ENCODE results near the gene CDKN2AIP. TPM values are rescaled to one million over a fixed set of nuclear protein-coding genes. Genes with fewer than 3 reads are reported as not detected.

CDKN2AIP gene
- 15.9 TPM for total RNA-seq (ENCODE audit: unreplicated experiment)
- long read RNA-seq, transcript CDKN2AIP-203 (3 exons, 2,721 nt), result major isoform, 8 of 15 reads
- long read RNA-seq, transcript CDKN2AIP-201 (3 exons, 2,646 nt), result minor isoform, 6 of 15 reads
- long read RNA-seq, partial matches to known transcripts, result 0 of 15 reads
- long read RNA-seq, other reads (novel, unspliced or antisense), result 0 of 15 reads

GRCh38 chr4:183444214-183445096, at the start of gene CDKN2AIP:
Gene CDKN2AIP (plus strand): TSS chr4:183444636. CDS start chr4:183444798, 162 bp downstream.
- Mint-ChIP-seq H3K27ac (ENCODE audit: unreplicated experiment) (peak within 1 kb of the TSS; percentile 99), H3K27me3 (ENCODE audit: unreplicated experiment) (peaks cover 7% of the 10 kb centered on the region), H3K36me3 (ENCODE audit: unreplicated experiment) (no peaks in the 10 kb centered on the region), H3K4me3 (ENCODE audit: unreplicated experiment) (peak within 1 kb of the TSS; percentile 97), H3K9me3 (ENCODE audit: unreplicated experiment) (peaks cover 9% of the 10 kb centered on the region), H3K4me1 (ENCODE audit: low read depth, unreplicated experiment) (peaks cover 7% of the 10 kb centered on the region)
- DNase-seq, result peak; percentile 94
- peak; percentile 44 for TF ChIP-seq CTCF (IDR thresholded peaks at IDR 0.05; ENCODE audit: partially characterized antibody, unreplicated experiment)

GRCh38 chr4:183395395-183395794, 49.0 kb upstream of the CDKN2AIP start:
- Mint-ChIP-seq H3K4me3 (ENCODE audit: unreplicated experiment) (no peak overlapping the region), H3K9me3 (ENCODE audit: unreplicated experiment) (peaks cover 3% of the 10 kb centered on the region), H3K27ac (ENCODE audit: unreplicated experiment) (no peak overlapping the region), H3K36me3 (ENCODE audit: unreplicated experiment) (no peaks in the 10 kb centered on the region), H3K27me3 (ENCODE audit: unreplicated experiment) (peaks cover 17% of the 10 kb centered on the region), H3K4me1 (ENCODE audit: low read depth, unreplicated experiment) (peaks cover 1% of the 10 kb centered on the region)
- no peak for TF ChIP-seq CTCF (IDR thresholded peaks at IDR 0.05; ENCODE audit: partially characterized antibody, unreplicated experiment)
- DNase-seq, result no peak

- H3K4me1 Mint-ChIP-seq (ENCODE audit: low read depth, unreplicated experiment), result peaks cover 1% of the 10 kb centered on the region
- H3K9me3 Mint-ChIP-seq (ENCODE audit: unreplicated experiment), result peaks cover 3% of the 10 kb centered on the region
- H3K36me3 Mint-ChIP-seq (ENCODE audit: unreplicated experiment), result no peaks in the 10 kb centered on the region
- no peak for TF ChIP-seq CTCF (IDR thresholded peaks at IDR 0.05; ENCODE audit: partially characterized antibody, unreplicated experiment)
- H3K27ac Mint-ChIP-seq (ENCODE audit: unreplicated experiment), result no peak overlapping the region
- DNase-seq, result no peak
- no peak overlapping the region for H3K4me3 Mint-ChIP-seq (ENCODE audit: unreplicated experiment)
- H3K27me3 Mint-ChIP-seq (ENCODE audit: unreplicated experiment), result peaks cover 17% of the 10 kb centered on the region
Observed at GRCh38 chr4:183396227-183396637, 48.2 kb upstream of the CDKN2AIP start.

- Mint-ChIP-seq H3K27me3 (ENCODE audit: unreplicated experiment) (peaks cover 17% of the 10 kb centered on the region), H3K36me3 (ENCODE audit: unreplicated experiment) (no peaks in the 10 kb centered on the region), H3K27ac (ENCODE audit: unreplicated experiment) (no peak overlapping the region), H3K4me3 (ENCODE audit: unreplicated experiment) (peak overlapping the region; percentile 76), H3K9me3 (ENCODE audit: unreplicated experiment) (peaks cover 3% of the 10 kb centered on the region), H3K4me1 (ENCODE audit: low read depth, unreplicated experiment) (peaks cover 1% of the 10 kb centered on the region)
- no peak for DNase-seq
- TF ChIP-seq CTCF (IDR thresholded peaks at IDR 0.05; ENCODE audit: partially characterized antibody, unreplicated experiment), result no peak
Observed at GRCh38 chr4:183397741-183398297, 46.6 kb upstream of the CDKN2AIP start.
